ENCODE data around the gene OPCML. TPM values are rescaled to one million over a fixed set of nuclear protein-coding genes. Genes with fewer than 3 reads are reported as not detected.

Gene OPCML
- total and polyA plus RNA-seq, 4 donors: under 0.01 to 0.01 TPM; not detected in 2

DNA sequence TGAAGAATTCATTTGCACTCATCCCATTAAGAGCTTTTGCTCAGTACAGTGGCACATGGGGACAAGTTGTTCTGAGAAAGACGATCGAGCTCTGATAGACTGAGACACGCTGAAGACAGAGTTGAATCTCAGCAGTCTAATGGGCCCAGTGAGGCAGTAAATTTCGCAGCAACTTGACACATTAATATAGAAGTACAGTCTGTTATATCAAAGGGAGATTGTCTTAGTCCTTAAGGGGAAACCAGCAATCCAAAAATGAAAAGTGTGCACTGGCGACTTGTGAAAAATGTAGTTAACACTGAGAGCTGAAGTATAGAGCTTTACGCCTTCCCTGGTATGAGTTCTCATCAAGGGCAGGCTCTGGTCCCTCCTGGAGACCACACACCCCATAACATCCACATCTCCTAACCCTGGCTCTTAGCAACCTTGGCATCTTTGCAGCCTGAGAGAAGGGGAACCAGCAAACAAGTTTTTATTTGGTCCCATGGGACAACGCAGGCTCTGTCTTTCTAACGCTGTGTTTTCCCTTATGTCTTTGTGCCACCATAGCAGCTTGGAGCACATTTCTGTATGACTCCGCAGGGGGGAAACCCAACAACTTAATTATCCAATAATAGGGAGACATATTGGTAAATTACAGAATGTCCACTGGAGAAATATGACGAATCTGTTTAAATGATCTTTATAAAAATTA, 952.5 kb downstream of the OPCML start:
- Histone ChIP-seq H3K27me3 (ENCODE audit: control insufficient read depth in 4 of 4, insufficient read depth in 4 of 4, low read length in 3 of 4) (no peaks in the 10 kb centered on the region), H3K27ac (ENCODE audit: low read depth in 1 of 2, low read length in 2 of 2) (no peak overlapping the region), H3K9me3 (ENCODE audit: control insufficient read depth in 4 of 4, low read length in 3 of 4) (no peaks in the 10 kb centered on the region), H3K4me3 (ENCODE audit: low read depth in 1 of 3, low read length in 3 of 3) (no peak overlapping the region), H3K4me1 (ENCODE audit: control insufficient read depth in 4 of 4, insufficient read depth in 4 of 4, low read length in 3 of 4) (no peaks in the 10 kb centered on the region), H3K36me3 (ENCODE audit: control insufficient read depth in 4 of 4, insufficient read depth in 3 of 4, low read depth in 1 of 4, low read length in 3 of 4) (no peaks in the 10 kb centered on the region), H3K9ac (ENCODE audit: low read depth in 1 of 2, low read length in 2 of 2) (no peak overlapping the region)
- no peak for TF ChIP-seq RAD21 (IDR thresholded peaks at IDR 0.05)
- TF ChIP-seq ZBTB33 (IDR thresholded peaks at IDR 0.05): no peak
- TF ChIP-seq, protein P1, sequence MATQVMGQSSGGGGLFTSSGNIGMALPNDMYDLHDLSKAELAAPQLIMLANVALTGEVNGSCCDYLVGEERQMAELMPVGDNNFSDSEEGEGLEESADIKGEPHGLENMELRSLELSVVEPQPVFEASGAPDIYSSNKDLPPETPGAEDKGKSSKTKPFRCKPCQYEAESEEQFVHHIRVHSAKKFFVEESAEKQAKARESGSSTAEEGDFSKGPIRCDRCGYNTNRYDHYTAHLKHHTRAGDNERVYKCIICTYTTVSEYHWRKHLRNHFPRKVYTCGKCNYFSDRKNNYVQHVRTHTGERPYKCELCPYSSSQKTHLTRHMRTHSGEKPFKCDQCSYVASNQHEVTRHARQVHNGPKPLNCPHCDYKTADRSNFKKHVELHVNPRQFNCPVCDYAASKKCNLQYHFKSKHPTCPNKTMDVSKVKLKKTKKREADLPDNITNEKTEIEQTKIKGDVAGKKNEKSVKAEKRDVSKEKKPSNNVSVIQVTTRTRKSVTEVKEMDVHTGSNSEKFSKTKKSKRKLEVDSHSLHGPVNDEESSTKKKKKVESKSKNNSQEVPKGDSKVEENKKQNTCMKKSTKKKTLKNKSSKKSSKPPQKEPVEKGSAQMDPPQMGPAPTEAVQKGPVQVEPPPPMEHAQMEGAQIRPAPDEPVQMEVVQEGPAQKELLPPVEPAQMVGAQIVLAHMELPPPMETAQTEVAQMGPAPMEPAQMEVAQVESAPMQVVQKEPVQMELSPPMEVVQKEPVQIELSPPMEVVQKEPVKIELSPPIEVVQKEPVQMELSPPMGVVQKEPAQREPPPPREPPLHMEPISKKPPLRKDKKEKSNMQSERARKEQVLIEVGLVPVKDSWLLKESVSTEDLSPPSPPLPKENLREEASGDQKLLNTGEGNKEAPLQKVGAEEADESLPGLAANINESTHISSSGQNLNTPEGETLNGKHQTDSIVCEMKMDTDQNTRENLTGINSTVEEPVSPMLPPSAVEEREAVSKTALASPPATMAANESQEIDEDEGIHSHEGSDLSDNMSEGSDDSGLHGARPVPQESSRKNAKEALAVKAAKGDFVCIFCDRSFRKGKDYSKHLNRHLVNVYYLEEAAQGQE (IDR thresholded peaks at IDR 0.05): no peak
- no peak for TF ChIP-seq GABPA (IDR thresholded peaks at IDR 0.05 in 1 of 2, conservative IDR thresholded peaks at IDR 0.05 in 1 of 2)
- no peak for TF ChIP-seq EGR1 (IDR thresholded peaks at IDR 0.05; ENCODE audit: low read depth in 2 of 2)
- TF ChIP-seq NR2F2 (IDR thresholded peaks at IDR 0.05): no peak
- TF ChIP-seq FOXA1 (IDR thresholded peaks at IDR 0.05): no peak
- TF ChIP-seq SP1 (IDR thresholded peaks at IDR 0.05): no peak
- no peak for TF ChIP-seq JUND (IDR thresholded peaks at IDR 0.05)
- TF ChIP-seq YY1 (IDR thresholded peaks at IDR 0.05): no peak
- TF ChIP-seq RXRA (IDR thresholded peaks at IDR 0.05): no peak
- TF ChIP-seq HNF4A (conservative IDR thresholded peaks at IDR 0.05): no peak
- TF ChIP-seq, protein P2, sequence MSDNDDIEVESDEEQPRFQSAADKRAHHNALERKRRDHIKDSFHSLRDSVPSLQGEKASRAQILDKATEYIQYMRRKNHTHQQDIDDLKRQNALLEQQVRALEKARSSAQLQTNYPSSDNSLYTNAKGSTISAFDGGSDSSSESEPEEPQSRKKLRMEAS (IDR thresholded peaks at IDR 0.05): no peak
- TF ChIP-seq CTCF (IDR thresholded peaks at IDR 0.05; ENCODE audit: low read depth, low read length, missing input control): no peak
- TF ChIP-seq HNF4G (IDR thresholded peaks at IDR 0.05): no peak
- TF ChIP-seq TAF1 (conservative IDR thresholded peaks at IDR 0.05): no peak
- TF ChIP-seq FOXA2 (IDR thresholded peaks at IDR 0.05): no peak
- TF ChIP-seq, protein P3, sequence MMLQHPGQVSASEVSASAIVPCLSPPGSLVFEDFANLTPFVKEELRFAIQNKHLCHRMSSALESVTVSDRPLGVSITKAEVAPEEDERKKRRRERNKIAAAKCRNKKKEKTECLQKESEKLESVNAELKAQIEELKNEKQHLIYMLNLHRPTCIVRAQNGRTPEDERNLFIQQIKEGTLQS (IDR thresholded peaks at IDR 0.05): no peak
- DNase-seq (ENCODE audit: low spot score): no peak
- 88% methylated on average over 10 of the region's 10 CpGs for WGBS
